Skin epidermis (tissue), 12 donors: ENCODE results near the gene NKTR.

Experiments
- H3K27ac ChIP-seq, 21 experiments: fragments of 200-600 bp; sonication (generic) in 11 of 21; one replicate each; pipeline ENCODE4 v1.5.0; 2020; ENCODE audit warnings: mild to moderate bottlenecking in 3 of 21, inconsistent platforms in 2 of 21, moderate library complexity in 2 of 21
- H3K4me3 ChIP-seq, 7 experiments: fragments of 200-600 bp; sonication (generic) in 2 of 7; one replicate each; pipeline ENCODE4 v1.5.0; 2020; ENCODE audit warnings: inconsistent platforms in 2 of 7, mild to moderate bottlenecking in 2 of 7, moderate library complexity in 1 of 7

Gene NKTR

GRCh38 chr3:42688487-42689420 lies 88.3 kb downstream of the NKTR start:
- H3K4me3 ChIP-seq, result no peak overlapping the region
- no peak overlapping the region for H3K27ac ChIP-seq

GRCh38 chr3:42689421-42690014 lies 89.0 kb downstream of the NKTR start:
- Histone ChIP-seq H3K27ac (no peak overlapping the region), H3K4me3 (no peak overlapping the region)

GRCh38 chr3:42690191-42690590 lies 89.7 kb downstream of the NKTR start:
- no peak overlapping the region for H3K27ac ChIP-seq
- H3K4me3 ChIP-seq, result no peak overlapping the region

GRCh38 chr3:42690766-42691680 lies 90.5 kb downstream of the NKTR start:
- H3K4me3 ChIP-seq, result no peak overlapping the region
- H3K27ac ChIP-seq, result no peak overlapping the region

- no peak overlapping the region for H3K27ac ChIP-seq
- H3K4me3 ChIP-seq, result no peak overlapping the region
These were observed 91.6 kb downstream of the NKTR start for GRCh38 chr3:42691816-42692666.

- Histone ChIP-seq H3K4me3 (no peak overlapping the region), H3K27ac (no peak overlapping the region)
These were observed 92.4 kb downstream of the NKTR start for GRCh38 chr3:42692667-42693529.

- H3K27ac ChIP-seq, result no peak overlapping the region
These were observed 93.0 kb downstream of the NKTR start for GRCh38 chr3:42693530-42693930.

GRCh38 chr3:42694366-42694765 lies 93.9 kb downstream of the NKTR start:
- Histone ChIP-seq H3K4me3 (no peak overlapping the region), H3K27ac (no peak overlapping the region)

More at GRCh38 chr3:42693530-42693930, 93.0 kb downstream of the NKTR start:
- no peak overlapping the region for H3K4me3 ChIP-seq

- Histone ChIP-seq H3K27ac (no peak overlapping the region), H3K4me3 (no peak overlapping the region)
These were observed 96.1 kb downstream of the NKTR start for GRCh38 chr3:42696356-42697288.

GRCh38 chr3:42697289-42698051 lies 97.0 kb downstream of the NKTR start:
- H3K27ac ChIP-seq, result no peak overlapping the region

More at GRCh38 chr3:42697289-42698051, 97.0 kb downstream of the NKTR start:
- H3K4me3 ChIP-seq, result no peak overlapping the region
